GM20000 (cell line): ENCODE data around the gene RFPL3.

ENCODE experiments used
- DNase-seq: peaks from one replicate; pipeline ENCODE4 v3.0.0; 2012; ENCODE audit warnings: low spot score
- CTCF ChIP-seq: IDR thresholded peaks from 2 replicates; pipeline ENCODE4 v1.5.1; 2012; ENCODE audit warnings: mild to moderate bottlenecking, control low read depth; ENCODE audit errors: extremely low read depth, missing control alignments

RFPL3 gene

GRCh38 chr22:32401486-32401885 is 43.8 kb downstream of the RFPL3 start:
- DNase-seq = no peak
- TF ChIP-seq CTCF = no peak

- no peak for TF ChIP-seq CTCF
- DNase-seq = no peak
Observed at GRCh38 chr22:32404021-32404420, 46.4 kb downstream of the RFPL3 start.

- TF ChIP-seq CTCF = no peak
- peak; percentile 26 for DNase-seq
Observed at GRCh38 chr22:32407312-32407711, 49.6 kb downstream of the RFPL3 start.

GRCh38 chr22:32407936-32408335 is 50.3 kb downstream of the RFPL3 start:
- no peak for TF ChIP-seq CTCF

GRCh38 chr22:32409977-32410376 is 52.3 kb downstream of the RFPL3 start:
- no peak for TF ChIP-seq CTCF
- no peak for DNase-seq

More at GRCh38 chr22:32407936-32408335, 50.3 kb downstream of the RFPL3 start:
- no peak for DNase-seq

GRCh38 chr22:32410459-32410858 is 52.8 kb downstream of the RFPL3 start:
- DNase-seq = no peak
- no peak for TF ChIP-seq CTCF
